Activated gamma-delta T cell treated with anti-CD3 and anti-CD28 coated beads, Interleukin-2, amount 50 U/mL, for 16 hours (primary cell): ENCODE measurements around the gene OMA1.
"Not testable (repeated sequence)": the region's sequence is repeated elsewhere in the genome, so short reads cannot be mapped to it uniquely, and the experiment has no call there.

Experiments used
- DNase-seq: peaks from one replicate; pipeline ENCODE4 v3.0.0-alpha.2; 2020; ENCODE audit warnings: low read depth

The OMA1 gene

GRCh38 chr1:58573705-58574591 is 27.4 kb upstream of the OMA1 start:
- no peak for DNase-seq

DNA sequence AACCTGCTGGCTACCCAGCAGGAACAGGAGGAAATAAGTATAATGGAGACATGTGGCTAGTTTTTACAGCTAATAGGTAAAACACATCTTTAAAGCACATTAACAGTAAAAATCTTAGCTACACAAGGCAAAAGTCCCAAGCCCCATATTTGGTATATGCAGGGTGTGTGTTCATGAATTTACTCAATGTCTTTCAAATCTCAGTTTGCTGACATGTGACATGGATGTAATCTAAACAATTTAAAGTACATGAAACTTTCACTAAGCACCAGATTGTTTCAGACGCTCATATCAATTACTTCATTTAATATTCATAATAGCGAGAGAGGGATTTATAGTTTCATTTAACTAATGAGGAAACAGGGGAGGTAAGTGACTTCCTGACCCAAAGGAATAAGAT is 26.6 kb upstream of the OMA1 start:
- DNase-seq: no peak

GRCh38 chr1:58572690-58573089 is 26.2 kb upstream of the OMA1 start:
- DNase-seq: no peak

DNA sequence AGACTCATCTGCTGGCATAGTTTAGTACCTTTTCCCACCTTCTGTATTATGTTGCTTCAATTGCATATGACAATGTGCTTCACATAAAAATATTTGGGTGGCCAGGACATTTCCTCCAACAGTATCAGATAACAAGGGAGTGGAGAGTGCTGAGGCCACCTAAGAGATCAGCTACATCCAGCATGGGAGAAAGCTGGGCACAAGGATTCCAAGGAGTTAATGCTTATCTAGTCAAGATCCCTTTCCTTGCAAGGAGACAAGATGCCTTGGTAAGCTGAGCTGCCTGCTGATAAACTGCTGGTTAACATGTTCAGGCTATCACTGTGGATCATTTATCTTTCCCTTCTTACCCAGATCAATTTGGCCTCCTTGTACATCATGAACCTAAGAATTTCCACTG is 25.1 kb upstream of the OMA1 start:
- DNase-seq: no peak

DNA sequence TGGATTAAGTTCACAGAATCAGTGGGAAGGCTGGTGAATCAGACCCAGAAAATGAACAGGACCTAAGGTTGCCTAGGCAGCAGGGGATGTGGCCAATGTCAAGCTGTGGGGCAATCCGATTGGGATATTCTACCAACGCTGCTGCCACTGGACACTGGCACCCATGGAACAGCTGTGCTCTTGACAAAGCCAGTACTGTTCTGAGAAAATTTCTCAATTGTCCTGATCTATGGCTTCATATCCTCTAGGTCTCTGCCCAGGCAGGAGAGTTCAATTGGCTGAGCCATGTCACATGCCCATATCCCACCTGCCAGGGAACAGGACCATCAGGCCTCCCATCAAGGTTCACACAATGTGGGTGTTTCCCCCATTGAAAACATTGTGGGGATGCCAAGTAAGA is 24.3 kb upstream of the OMA1 start:
- no peak for DNase-seq

- DNase-seq: no peak
Measured at GRCh38 chr1:58570094-58570493, 23.6 kb upstream of the OMA1 start.

DNA sequence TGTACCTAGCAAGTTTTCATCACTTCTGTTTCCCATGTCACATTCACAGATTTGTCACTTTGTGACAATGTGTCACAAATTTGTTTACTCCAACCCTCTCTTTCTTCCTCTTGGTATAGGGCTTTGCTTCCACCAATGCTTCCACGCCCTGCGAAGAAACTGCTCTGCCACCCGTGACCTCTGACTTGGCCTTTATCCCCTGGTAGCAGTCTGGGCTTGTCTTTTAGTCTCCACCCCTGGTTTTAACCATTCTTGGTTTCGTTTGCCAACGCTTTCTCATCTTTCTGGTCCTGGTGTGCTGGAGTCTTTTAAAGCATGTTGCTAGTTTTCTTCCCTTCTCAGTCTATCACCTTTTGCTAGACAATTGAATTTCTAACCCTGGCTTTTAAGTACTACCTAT is 22.4 kb upstream of the OMA1 start:
- DNase-seq: no peak

- DNase-seq: no peak
Measured at GRCh38 chr1:58568271-58568860, 21.8 kb upstream of the OMA1 start.

GRCh38 chr1:58566339-58566738 is 19.8 kb upstream of the OMA1 start:
- no peak for DNase-seq

- DNase-seq: not testable (repeated sequence)
Measured at GRCh38 chr1:58563715-58564114, 17.2 kb upstream of the OMA1 start.

GRCh38 chr1:58561633-58562032 is 15.1 kb upstream of the OMA1 start:
- DNase-seq: no peak

DNA sequence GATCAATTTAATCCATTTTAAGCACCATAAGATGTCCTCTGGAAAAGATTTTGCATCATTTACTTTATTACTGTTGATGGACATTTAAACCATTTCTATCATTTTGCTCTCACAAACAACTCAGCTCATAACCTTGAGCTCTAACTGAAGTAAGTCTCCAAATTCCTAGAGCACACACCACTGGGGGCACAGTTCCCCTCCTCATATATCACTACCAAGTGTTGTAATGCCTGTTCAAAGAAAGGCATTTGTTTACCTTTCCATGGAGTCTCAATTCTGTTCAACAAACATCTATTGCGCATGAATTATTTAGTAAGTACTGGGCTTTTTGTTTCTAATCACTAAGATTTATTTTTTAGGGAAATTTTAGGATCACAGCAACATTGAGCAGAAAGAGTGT is 8.9 kb upstream of the OMA1 start:
- DNase-seq: no peak

DNA sequence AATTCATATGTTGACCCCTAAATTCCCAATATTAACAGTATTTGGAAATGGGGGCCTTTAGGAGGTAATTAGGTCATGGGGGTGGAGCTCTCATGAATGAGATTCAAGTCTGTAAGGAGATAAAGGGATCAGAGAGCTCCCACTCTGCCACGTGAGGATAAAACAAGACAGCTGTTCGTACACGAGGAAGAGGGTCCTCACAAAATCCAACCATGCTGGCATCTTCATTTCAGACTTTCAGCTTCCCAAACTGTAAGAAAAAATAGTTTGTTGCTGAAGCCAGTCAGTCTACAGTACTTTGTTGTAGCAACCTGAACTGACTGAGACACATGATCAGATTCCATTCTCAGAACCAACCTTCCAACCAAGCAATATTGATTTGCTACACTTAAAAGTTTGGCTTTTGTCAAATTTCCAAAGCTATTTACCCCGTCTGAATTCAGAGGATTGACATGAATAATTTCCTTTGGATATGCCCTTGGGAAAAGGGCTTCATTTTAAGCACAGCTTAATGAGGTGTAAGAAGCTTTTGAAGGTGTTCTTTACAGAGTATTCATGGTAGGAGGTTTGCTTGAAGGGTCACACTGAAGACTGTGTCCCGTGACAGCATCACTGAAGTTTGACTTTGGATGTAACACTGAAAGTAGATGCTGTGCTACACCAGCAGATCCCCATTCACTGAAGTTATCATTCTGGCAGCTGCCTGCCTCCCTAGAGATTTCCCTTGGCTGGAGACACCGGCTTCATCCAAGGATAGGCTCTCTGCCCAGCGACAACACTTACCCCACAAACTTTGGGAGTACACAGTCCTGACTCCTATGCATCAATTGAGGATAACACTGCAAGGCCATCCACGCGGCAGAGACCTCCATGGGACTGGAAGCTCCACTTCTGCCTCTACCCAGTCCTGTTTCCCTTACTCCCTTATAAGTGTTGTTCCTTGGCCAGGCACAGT is 4.9 kb upstream of the OMA1 start:
- DNase-seq: no peak

- not testable (repeated sequence) for DNase-seq
Measured at GRCh38 chr1:58549291-58549690, 2.8 kb upstream of the OMA1 start.

DNA sequence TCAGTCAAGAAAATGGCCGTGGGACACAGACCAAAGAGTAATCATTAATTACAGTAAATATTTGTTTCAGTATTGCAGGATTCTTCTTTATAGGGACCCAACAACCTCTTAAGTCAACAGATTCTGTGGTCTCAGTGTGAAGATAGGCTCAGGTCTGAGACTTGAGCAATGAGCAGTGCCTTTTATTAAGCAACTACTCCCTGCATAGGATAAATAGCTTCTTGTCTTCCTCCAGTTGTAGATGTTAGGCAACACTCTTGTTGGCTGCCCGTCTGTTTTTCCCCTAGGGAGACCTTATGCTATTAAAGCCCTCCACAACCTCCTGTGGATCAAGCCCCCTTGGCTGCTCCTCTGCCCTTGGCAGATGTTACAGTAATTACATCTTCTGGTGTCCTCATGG is 1.8 kb upstream of the OMA1 start:
- DNase-seq: no peak

DNA sequence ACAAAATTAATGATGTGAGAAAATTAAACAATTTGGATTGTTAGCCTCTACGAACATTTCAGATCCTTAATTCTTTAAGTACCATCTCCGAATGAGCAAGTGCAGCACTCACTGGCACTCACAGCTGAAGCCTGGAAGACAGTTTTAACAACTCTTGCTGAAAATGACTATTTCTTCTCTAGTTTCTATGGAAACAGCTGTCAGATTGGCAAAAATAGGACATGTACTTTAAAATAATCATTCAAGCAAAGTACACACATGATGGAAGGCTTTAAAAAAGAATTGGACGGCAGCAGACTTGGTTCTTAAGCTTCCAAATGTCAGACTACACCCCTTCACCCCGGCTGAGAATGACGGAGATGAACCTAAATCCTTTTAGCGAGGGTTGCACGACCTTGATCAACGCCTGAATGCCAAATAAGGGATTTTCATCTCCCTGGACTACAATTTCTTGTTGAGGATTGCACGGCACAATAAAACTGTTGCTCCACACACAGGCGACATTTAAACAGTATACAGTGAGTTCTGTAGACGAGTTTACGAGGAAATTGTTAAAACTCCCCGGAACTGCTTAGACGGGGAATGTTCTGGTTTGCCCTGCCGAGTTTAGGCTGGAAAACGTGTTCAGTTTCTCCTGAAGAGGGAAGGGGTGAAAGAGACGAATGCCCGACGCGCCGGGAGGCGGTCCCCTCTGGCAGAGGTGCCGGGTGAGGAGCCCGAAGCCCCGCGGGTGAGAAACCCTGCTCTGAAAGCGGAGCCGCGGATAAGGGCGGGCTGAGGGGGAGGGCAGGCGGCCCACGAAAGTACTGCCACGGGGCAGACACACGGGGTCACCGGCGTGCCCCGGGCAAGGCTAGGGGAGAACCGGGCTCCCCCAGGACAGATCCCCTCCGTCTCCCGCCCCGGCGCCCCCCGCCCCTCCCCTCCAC is 671 bp downstream of the OMA1 start:
- DNase-seq: peak; percentile 54

- no peak for DNase-seq
Measured at GRCh38 chr1:58543260-58543659, 3.3 kb downstream of the OMA1 start.

GRCh38 chr1:58539553-58539952 is 7.0 kb downstream of the OMA1 start:
- no peak for DNase-seq

DNA sequence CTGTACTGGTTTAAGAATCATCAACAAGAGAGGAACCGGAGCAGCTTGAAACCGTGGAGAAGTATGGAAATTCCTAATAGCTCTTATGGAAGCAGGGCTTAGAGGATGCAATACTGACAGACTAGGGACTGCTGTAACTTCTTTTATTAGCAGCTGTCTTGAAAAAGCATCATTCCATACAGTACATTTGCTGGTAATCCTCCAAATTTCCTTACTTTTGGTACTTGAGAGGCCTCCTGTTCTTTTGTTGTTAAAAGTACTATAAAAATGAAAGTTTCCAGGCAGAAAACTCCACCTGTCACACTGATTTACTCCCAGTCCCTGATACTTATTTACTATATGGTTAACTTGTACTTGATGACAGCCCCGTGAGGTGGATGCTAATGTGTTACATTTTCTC is 7.7 kb downstream of the OMA1 start:
- no peak for DNase-seq

DNA sequence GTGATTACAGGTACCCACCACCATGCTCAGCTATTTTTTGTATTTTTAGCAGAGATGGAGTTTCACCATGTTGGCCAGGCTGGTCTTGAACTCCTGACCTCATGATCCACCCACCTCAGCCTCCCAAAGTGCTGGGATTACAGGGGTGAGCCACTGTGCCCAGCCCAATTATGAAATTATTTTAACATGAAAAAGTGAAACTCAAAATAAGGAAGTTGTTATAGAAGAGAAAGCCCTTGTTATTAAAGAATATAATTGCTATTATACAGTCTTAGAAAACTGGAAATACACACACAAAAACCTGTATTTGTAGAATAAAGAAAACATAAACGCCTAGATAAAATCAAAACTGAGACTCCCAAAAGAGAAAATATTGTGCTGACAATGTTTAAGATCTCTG is 14.7 kb downstream of the OMA1 start:
- not testable (repeated sequence) for DNase-seq

- DNase-seq: no peak
Measured at GRCh38 chr1:58529284-58529683, 17.2 kb downstream of the OMA1 start.

DNA sequence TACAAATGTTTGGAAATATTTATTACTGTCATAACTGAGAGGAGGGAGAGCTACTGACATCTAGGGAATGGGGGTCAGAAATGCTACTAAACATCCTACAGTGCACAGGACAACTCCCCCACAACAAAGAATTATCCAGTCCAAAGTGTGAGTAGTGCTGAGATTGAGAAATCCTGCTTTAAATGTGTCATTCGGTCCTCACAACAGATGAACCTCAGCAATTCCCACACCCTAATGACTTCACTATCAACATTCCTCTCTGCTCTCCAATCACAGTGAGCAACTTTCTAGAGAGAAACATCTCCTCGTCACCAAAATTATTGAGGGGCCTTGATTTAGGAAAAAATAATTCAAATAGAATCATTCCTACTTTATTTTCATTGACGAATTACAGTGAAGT is 18.0 kb downstream of the OMA1 start:
- no peak for DNase-seq
